Transverse colon (tissue), 4 donors: Measurements from ENCODE around the gene EFCAB11. TPM values are rescaled to one million over a fixed set of nuclear protein-coding genes. Genes with fewer than 3 reads are reported as not detected.

Experiments used
- DNase-seq: peaks from one replicate; pipeline ENCODE4 v3.0.0-alpha.2; 2019
- H3K27ac ChIP-seq, 4 donors: fragments of 200-600 bp; sonication (generic); 2 replicates each; pipeline ENCODE4 v1.5.1; 2016 to 2018; ENCODE audit warnings: inconsistent platforms in 4 of 4
- H3K27me3 ChIP-seq: fragments of 200-600 bp; sonication (generic); 2 replicates; pipeline ENCODE4 v1.5.1; 2017; ENCODE audit warnings: inconsistent platforms
- H3K36me3 ChIP-seq, 4 donors: fragments of 200-600 bp; sonication (generic); 2 replicates each; pipeline ENCODE4 v1.5.1; 2017 to 2019; ENCODE audit warnings: inconsistent platforms in 4 of 4
- H3K4me1 ChIP-seq, 4 donors: fragments of 200-600 bp; sonication (generic); 2 replicates each; pipeline ENCODE4 v1.5.1; 2017 to 2020; ENCODE audit warnings: inconsistent platforms in 4 of 4
- H3K4me3 ChIP-seq, 4 donors: fragments of 200-600 bp; sonication (generic); 1 replicate in 1 of 4; 2 replicates in 3 of 4; pipeline versions ENCODE4 v1.5.1 to v1.6.1; 2017 to 2019; ENCODE audit warnings: inconsistent platforms in 4 of 4
- H3K9me3 ChIP-seq, 2 donors: fragments of 200-600 bp; sonication (generic); 2 replicates each; pipeline ENCODE4 v1.5.1; 2017 to 2019; ENCODE audit warnings: inconsistent platforms in 2 of 2
- EP300 ChIP-seq: sonication (generic); formaldehyde crosslinking; IDR thresholded peaks from one replicate; pipeline ENCODE4 v1.6.1; 2017; ENCODE audit warnings: antibody characterized with exemption, low read depth
- POLR2A ChIP-seq: fragments of 450-650 bp; IDR thresholded peaks from one replicate; pipeline ENCODE4 v1.6.1; 2016; ENCODE audit warnings: antibody characterized with exemption, mild to moderate bottlenecking, moderate library complexity
- POLR2AphosphoS5 ChIP-seq, 3 donors: sonication (generic); formaldehyde crosslinking; IDR thresholded peaks; one replicate each; pipeline ENCODE4 v1.6.1; 2016; ENCODE audit warnings: antibody characterized with exemption in 3 of 3
- WGBS, 2 donors: methylation state at CpG; one replicate each; pipeline ENCODE4 v1.1.5; 2018; ENCODE audit warnings: low coverage in 1 of 2; 5-methylcytosine and 5-hydroxymethylcytosine counted together
- in situ Hi-C, 4 donors: fragments of 200-750 bp; cut with MboI; loops; one replicate each; pipeline versions ENCODE4 v1.15.0 to v1.15.1; 2017; ENCODE audit warnings: low sequenced_read_pairs in 3 of 4, low pct_ligation_motif_present in 1 of 4, low pct_unique_long_range_greater_than_20kb in 1 of 4
- intact Hi-C: fragments of 100-400 bp; cut with DNase I; formaldehyde crosslinking; loops from one replicate; pipeline ENCODE4 v1.15.1; 2023; ENCODE audit warnings: low total_unique reads
- total RNA-seq, 4 donors: library from RNA; depleted of rRNA; stranded (reverse); fragments of >200 nt; gene quantifications; one replicate each; pipeline ENCODE4 v1.1.0, GENCODE V29; 2016
- TF ChIP-seq, protein P1 (sequence below), 5 experiments: fragments of 200-600 bp in 3 of 5; fragments of 450-650 bp in 2 of 5; sonication (generic) in 3 of 5; IDR thresholded peaks; 1 replicate in 2 of 5; 2 replicates in 3 of 5; pipeline ENCODE4 v1.5.1; 2016 to 2017; ENCODE audit warnings: antibody characterized with exemption in 5 of 5, inconsistent platforms in 3 of 5, mild to moderate bottlenecking in 2 of 5, moderate library complexity in 1 of 5

Gene EFCAB11
- total RNA-seq, 4 donors from 2014 or later, result 6.0 to 6.7 TPM; not detected in 2

GRCh38 chr14:89757313-89757939 lies 197.1 kb downstream of the EFCAB11 start:
- no peak overlapping the region for H3K27ac ChIP-seq
- intact Hi-C loops (no loop called here), in situ Hi-C loops (loop anchor here in 2 of 4 donors (25.0 kb wide), 2 partner anchors 570 to 720 kb away; no protein-coding TSS in a partner anchor)
- DNase-seq, result no peak
- H3K27me3 ChIP-seq, result no peaks in the 10 kb centered on the region
- H3K36me3 ChIP-seq, result no peaks in the 10 kb centered on the region
- no peak for TF ChIP-seq EP300
- TF ChIP-seq POLR2A, result no peak
- TF ChIP-seq, protein P1, sequence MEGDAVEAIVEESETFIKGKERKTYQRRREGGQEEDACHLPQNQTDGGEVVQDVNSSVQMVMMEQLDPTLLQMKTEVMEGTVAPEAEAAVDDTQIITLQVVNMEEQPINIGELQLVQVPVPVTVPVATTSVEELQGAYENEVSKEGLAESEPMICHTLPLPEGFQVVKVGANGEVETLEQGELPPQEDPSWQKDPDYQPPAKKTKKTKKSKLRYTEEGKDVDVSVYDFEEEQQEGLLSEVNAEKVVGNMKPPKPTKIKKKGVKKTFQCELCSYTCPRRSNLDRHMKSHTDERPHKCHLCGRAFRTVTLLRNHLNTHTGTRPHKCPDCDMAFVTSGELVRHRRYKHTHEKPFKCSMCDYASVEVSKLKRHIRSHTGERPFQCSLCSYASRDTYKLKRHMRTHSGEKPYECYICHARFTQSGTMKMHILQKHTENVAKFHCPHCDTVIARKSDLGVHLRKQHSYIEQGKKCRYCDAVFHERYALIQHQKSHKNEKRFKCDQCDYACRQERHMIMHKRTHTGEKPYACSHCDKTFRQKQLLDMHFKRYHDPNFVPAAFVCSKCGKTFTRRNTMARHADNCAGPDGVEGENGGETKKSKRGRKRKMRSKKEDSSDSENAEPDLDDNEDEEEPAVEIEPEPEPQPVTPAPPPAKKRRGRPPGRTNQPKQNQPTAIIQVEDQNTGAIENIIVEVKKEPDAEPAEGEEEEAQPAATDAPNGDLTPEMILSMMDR (IDR thresholded peaks at IDR 0.05), result no peak
- TF ChIP-seq POLR2AphosphoS5 (IDR thresholded peaks at IDR 0.05), result no peak
- no peaks in the 10 kb centered on the region for H3K4me1 ChIP-seq
- H3K4me3 ChIP-seq, result no peak overlapping the region
- no peaks in the 10 kb centered on the region for H3K9me3 ChIP-seq
- 61 to 66% methylated on average over 4 to 5 of the region's 5 CpGs for WGBS, 2 donors

GRCh38 chr14:89755816-89756215 lies 198.7 kb downstream of the EFCAB11 start:
- no peak for DNase-seq
- TF ChIP-seq POLR2AphosphoS5 (IDR thresholded peaks at IDR 0.05) (no peak), POLR2A (no peak), EP300 (no peak)
- TF ChIP-seq, protein P1 (IDR thresholded peaks at IDR 0.05), result no peak
- WGBS, 2 donors, result 25 to 82% methylated on average over 2 to 4 of the region's 4 CpGs
- no peaks in the 10 kb centered on the region for H3K9me3 ChIP-seq
- no peak overlapping the region for H3K4me3 ChIP-seq
- in situ Hi-C loops (loop anchor here in 2 of 4 donors (25.0 kb wide), 2 partner anchors 569 to 719 kb away; no protein-coding TSS in a partner anchor), intact Hi-C loops (no loop called here)
- H3K4me1 ChIP-seq, result peaks cover 0 to 1% (median 0%) of the 10 kb centered on the region in 4 donors
- no peaks in the 10 kb centered on the region for H3K27me3 ChIP-seq
- no peaks in the 10 kb centered on the region for H3K36me3 ChIP-seq
- no peak overlapping the region for H3K27ac ChIP-seq

GRCh38 chr14:89753828-89754412 lies 200.6 kb downstream of the EFCAB11 start:
- WGBS, 2 donors, result 95 to 100% methylated on average over 1 to 4 of the region's 4 CpGs
- DNase-seq, result no peak
- no peak overlapping the region for H3K27ac ChIP-seq
- intact Hi-C loops (no loop called here), in situ Hi-C loops (loop anchor here in 2 of 4 donors (25.0 kb wide), 2 partner anchors 567 to 717 kb away; no protein-coding TSS in a partner anchor)
- no peaks in the 10 kb centered on the region for H3K27me3 ChIP-seq
- peaks cover 0 to 10% (median 3%) of the 10 kb centered on the region in 4 donors for H3K4me1 ChIP-seq
- H3K9me3 ChIP-seq, result no peaks in the 10 kb centered on the region
- no peak overlapping the region for H3K4me3 ChIP-seq
- TF ChIP-seq POLR2AphosphoS5 (IDR thresholded peaks at IDR 0.05) (no peak), POLR2A (no peak), EP300 (no peak)
- TF ChIP-seq, protein P1 (IDR thresholded peaks at IDR 0.05), result no peak
- no peaks in the 10 kb centered on the region for H3K36me3 ChIP-seq

DNA sequence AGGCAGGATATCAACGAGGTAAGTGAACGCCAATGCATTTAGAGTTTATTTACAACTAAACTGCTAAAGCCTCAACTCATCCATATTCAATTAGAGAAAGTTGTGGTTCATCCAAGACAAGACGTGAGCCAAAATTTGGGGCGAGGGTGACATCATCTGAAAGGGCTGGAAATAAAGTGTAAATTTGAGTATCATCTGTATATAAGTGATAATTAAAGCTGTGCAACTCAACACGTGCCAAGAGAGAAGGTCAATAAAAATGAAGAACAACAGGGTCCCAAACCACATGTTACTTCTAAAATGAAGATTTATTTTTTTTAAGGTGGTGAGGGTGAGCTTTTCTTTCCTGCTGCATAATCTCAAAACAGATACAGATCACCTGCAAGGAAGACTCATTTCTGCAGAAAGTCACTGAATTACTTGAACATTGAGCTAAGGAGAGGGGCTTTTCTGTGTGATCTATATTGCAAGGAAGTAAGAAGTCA lies 203.6 kb downstream of the EFCAB11 start:
- no peak for DNase-seq
- intact Hi-C loops, result no loop called here
- in situ Hi-C loops, result loop anchor here in 2 of 4 donors (25.0 kb wide), 2 partner anchors 564 to 714 kb away; no protein-coding TSS in a partner anchor
- Histone ChIP-seq H3K4me1 (peaks cover 0 to 10% (median 3%) of the 10 kb centered on the region in 4 donors), H3K4me3 (no peak overlapping the region), H3K27ac (no peak overlapping the region), H3K9me3 (no peaks in the 10 kb centered on the region), H3K36me3 (no peaks in the 10 kb centered on the region), H3K27me3 (no peaks in the 10 kb centered on the region)
- no peak for TF ChIP-seq POLR2A
- TF ChIP-seq EP300, result no peak
- TF ChIP-seq POLR2AphosphoS5 (IDR thresholded peaks at IDR 0.05), result no peak
- TF ChIP-seq, protein P1 (IDR thresholded peaks at IDR 0.05), result no peak
- WGBS, 2 donors, result 42 to 59% methylated on average over 3 to 5 of the region's 5 CpGs
